Germinal center (tissue), 1 donor: ENCODE measurements around the gene PRKRIP1.
"Not testable (repeated sequence)": the region's sequence is repeated elsewhere in the genome, so short reads cannot be mapped to it uniquely, and the experiment has no call there.

Source experiments
- DNase-seq: peaks from one replicate; pipeline ENCODE4 v3.0.0; 2012; ENCODE audit warnings: mixed read lengths, low spot score

PRKRIP1 gene

DNA sequence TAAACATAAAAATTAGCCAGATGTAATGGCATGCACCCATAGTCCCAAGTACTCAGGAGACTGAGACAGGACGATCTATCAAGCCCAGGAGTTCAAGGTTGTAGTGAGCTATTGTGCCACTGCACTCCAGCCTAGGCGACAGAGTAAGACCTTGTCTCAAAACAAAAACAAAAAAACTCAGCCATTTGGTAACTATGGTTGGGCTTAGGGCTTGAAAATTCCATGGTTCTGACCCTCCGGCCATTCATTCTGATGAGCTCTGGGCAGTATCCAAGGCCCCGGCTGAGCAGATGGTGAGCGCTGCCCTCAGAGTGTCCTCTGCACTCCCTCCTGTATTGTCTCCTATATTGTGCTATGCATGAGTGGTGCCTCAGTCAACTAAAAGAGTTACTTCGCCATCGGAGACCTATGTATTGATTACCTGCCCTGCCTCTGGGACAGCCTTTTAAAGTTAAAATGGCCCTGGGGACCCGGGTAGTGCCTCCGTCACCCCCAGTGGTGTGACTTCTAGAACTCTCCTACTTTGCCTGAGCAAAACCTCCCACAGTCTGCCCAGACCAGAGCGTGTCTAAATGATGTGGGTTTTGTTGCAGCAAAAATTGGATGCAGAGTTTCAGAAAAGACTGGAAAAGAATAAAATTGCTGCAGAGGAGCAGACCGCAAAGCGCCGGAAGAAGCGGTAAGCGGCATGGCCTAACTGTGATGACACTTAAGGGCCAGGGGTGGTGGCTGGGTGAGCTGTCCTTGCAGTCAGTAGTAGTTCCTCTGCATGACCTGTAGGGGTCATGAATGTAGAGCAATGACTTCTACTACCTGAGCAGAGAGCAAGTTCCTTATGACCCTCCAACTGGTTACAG lies 8.1 kb downstream of the PRKRIP1 start:
- DNase-seq, result peak; percentile 75

DNA sequence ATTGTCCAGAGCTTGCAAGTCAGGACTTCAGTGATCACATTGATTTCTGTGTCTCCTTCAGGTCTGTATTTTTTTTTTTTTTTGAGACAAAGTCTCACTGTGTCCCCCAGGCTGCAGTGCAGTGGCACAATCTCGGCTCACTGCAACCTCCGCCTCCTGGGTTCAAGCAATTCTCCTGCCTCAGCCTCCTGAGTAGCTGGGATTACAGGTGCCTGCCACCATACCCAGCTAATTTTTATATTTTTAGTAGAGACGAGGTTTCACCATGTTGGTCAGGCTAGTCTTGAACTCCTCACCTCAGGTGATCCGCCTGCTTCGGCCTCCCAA lies 8.7 kb downstream of the PRKRIP1 start:
- DNase-seq, result not testable (repeated sequence)

DNA sequence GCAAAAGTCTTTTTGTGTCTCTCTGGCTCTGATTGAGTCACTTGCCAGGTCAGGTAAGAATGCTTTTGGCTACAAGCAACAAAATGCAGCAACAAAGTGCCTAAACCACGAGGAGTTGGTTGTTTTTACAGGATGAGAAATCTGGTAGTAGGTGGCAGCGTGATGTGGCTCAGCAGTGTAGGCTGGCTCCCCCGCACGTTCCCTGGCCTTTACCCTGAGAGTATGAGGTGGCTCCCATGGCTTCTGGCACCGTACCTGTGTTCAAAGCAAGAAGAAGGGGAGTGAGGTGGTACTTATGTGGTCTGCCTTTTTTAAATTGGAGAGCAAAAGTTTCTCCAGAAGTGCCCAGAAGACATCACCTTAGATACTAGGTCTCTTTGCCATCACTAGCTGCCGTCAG lies 11.7 kb downstream of the PRKRIP1 start:
- DNase-seq, result no peak

DNA sequence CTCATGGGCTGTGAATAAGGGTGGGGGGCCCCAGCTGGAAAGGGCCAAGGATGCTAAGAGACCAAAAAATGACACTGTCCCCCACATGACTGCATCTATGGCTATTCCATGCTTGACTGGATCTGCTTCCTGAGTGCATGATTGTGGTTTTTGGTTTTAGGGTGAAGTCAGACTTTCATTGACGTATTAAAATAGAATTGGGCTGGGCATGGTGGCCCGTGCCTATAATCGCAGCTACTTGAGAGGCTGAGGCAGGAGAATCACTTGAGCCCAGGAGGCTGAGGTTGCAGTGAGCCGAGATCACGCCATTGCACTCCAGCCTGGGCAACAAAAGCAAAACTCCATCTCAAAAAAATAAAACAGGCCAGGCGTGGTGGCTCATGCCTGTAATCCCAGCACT lies 12.4 kb downstream of the PRKRIP1 start:
- not testable (repeated sequence) for DNase-seq

DNA sequence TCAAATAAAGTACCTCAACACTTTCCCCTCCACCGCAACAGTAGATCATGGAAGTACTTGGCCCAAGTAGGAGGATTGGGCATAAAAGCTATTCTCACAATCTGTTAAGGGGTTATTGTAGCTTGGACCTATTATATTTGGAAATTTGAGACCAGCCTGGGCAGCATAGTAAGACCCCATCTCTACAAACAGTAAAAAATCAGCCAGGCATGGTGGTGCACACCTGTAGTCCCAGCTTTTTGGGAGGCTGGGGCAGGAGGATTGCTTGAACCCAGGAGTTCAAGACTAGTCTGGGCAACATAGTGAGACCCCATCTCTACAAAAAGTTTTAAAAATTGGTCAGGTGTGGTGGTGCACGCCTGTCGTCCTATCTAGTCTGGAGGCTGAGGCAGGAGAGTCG lies 13.2 kb downstream of the PRKRIP1 start:
- no peak for DNase-seq

DNA sequence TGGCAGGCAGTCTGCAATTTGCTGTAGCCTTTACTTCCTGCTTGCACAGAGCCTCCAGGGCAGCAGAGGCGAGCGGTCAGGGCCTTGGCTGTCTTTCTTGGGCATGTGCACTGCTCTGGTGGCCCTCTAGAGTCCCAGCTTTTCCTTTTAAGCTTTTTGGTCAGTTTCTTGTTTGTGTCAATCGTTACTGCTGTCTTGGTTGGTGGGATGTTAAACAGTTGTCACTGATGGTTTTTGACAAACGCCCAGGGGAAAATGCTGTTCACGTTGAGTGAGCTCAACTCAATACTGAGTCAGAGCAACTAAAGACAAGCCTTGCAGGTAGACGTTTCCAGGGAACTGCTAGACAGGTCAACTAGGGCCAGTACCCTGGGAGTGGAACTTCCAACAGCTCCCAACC lies 14.0 kb downstream of the PRKRIP1 start:
- DNase-seq, result no peak

DNA sequence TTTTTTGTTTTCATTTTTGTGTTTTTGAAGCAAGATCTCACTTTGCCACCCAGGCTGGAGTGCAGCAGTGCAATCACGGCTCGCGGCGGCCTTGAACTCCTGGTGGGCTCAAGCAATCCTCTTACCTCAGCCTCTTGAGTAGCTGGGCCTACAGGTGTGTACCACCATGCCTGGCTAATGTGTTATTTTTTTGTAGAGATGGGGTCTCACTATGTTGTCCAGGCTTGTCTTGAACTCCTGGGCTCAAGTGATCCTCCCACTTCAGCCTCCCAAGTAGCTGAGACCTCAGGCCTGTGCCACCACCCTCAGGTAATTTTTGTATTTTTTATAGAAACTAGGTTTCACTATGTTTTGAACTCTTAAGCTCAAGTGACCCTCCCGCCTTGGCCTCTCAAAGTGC lies 14.8 kb downstream of the PRKRIP1 start:
- DNase-seq, result no peak

DNA sequence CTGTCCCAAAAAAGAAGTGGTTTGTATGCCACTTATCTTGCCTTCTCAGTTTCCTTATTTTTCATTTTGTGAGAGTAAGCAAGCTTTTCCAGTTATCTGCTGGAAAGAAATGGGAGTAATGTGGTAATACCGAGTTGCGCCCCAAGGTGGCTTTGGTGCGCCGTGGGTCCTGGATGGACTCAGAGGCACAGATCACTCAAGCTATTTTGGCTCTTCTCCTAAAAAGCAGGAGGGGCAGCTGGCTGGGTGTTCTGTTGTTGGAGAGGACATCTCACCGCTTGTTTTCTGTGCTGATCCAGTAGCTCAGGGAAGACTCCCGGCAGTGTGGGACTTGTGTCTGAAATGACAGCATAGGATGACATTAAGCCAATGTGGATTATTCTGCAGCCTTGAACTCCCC lies 16.4 kb downstream of the PRKRIP1 start:
- DNase-seq, result no peak

DNA sequence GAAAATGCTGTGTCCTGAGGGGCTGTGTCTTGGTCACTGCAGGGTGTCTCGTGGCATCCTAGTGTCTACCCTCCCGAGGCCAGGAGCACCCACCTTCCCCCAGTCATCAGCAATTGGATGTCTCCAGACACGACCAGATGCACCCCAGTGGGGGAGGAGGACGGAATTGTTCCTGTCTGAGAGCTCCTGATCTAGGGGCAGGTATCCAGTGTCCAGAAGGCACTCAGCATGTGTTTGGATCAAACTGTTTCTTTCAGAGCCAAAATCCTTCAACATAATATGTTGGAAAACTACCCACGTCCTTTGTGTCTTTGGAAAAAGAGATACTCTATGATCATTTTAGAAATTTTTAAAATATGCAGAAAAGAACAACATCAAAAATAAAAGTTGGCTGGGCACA lies 16.9 kb downstream of the PRKRIP1 start:
- no peak for DNase-seq

DNA sequence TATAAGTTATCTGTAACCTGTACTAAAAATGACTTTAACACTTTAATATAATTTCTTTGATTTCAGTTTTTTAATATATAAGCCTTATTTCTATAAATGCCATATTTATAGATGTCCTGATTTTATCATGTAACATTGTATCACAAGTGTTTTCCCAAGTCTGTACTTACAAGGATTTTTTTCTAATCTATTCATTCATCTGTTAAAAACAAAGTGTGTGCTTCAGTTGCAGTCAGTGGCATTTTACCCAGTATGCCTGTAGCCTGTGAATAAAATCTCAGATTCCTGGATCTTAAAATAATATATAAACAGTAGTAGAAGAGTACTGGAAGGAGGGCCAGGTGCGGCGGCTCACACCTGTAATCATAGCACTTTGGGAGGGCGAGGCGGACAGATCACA lies 17.4 kb downstream of the PRKRIP1 start:
- no peak for DNase-seq

DNA sequence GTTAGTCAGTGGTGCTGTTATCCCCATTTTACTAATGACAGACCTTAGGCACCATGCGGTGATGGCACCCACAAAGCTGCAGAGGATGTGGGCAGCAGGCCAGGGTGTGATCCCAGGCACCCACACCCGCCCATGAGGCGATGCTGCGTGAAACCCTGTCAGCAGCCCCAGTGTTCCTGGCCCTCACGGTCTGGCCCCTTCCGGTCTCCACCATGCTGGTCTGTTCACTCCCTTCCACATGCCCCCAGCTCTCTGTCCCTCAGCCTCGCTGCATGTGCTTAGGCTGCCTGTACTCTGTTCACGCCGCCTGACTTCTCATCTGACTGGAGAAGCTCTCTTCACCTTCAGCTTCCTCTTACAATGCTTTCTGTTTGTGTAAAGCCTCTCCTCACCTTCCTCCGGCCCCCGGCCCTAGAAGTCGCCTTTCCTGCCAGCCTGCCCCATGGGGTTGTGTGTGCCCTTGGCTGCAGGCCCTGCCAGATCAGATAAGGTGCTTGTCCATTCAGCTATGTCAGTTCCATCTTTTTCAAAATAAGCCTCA lies 19.6 kb downstream of the PRKRIP1 start:
- DNase-seq, result peak; percentile 57

DNA sequence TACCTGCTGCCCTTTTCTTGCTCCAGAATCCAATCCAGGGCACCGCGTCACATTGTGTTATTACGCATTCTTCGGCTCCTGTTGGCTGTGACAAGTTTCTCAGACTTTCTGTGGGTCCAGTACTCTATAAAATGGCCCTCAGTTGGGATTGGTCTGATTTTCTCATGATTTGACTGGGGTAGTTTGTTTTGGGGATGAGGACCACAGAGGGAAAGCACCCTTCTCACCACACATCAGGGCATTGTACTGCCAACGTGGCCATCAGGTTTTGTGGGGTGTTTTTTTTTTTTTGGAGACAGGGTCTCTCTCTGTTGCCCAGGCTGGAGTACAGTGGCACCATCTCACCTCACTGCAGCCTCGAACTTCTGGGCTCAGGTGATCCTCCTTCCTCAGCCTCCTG lies 20.2 kb downstream of the PRKRIP1 start:
- no peak for DNase-seq

DNA sequence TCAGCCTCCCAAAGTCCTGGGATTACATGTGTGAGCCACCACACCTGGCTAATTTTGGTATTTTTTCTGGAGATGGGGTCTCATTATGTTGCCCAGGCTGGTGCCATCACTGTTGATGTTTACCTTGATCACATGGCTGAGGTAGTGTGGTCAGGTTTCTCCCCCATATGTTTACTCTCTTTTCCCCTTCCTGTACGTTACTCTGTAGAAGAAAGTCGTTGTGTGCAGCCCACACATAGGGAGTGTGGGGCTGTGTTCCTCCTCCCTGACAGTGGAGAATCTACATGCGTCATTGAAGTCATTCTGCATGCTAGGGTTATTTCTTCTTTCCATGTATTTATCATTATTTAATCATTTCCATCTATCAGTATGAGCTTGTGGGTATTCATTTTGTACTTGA lies 20.9 kb downstream of the PRKRIP1 start:
- DNase-seq, result no peak

DNA sequence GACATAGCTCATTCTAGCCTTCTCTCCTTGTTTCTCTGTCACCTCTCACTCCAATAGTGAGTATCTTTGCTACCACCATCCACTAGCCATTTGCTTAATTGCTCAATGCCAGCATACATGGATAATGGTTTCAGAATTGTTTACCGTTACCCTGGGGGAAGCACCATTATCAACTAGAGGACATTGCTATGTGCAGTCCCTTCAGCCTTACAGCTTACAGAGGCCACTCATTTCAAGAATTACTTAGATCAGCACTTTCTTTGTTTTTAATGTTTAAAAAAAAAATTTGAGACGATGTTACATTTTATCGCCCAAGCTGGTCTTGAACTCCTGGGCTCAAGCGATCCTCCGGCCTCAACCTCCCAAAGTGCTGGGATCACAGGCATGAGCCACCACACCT lies 22.4 kb downstream of the PRKRIP1 start:
- no peak for DNase-seq

DNA sequence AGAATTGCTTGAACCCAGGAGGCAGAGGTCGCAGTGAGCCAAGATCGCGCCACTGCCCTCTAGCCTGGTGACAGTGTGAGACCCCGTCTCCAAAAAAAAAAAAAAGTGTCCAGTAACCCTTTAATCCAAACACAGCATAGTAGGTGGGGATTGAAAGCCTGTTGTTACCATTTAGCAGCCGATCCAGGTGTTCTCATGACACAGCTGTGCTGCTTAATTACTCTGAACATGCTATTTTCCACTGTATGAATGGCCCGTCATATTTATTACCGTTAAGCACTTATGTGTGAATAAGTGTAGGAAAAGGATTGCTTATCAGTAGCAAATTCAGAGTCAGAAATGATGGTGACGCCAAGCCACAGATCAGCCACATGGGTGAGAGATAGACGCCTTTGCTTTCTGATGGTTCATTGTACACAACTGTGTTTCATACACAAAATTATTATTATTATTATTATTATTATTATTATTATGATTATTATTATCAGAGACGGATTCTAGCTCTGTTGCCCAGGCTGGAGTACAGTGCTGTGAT lies 25.6 kb downstream of the PRKRIP1 start:
- DNase-seq, result no peak

DNA sequence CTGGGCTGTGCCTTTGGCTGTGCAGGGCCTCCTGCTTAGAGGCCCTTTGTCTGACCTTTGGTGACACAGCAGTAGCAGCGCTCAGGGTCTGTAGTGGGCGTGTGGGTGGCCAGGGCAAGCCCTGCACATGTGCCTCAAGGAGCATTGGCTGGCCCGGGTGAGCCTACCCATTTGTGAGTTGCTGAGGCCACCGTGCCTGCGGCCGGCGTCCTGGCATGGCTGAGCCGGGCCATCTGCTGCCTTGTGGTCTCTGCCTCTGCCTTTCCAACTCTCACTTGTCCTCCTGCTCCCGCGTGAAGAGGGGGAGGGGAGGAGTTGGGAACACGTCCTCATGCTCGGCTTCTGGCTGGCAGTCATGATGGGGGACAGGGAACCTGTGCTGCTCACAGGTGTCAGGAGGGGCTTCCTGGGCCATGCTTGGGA lies 28.0 kb downstream of the PRKRIP1 start:
- no peak for DNase-seq

DNA sequence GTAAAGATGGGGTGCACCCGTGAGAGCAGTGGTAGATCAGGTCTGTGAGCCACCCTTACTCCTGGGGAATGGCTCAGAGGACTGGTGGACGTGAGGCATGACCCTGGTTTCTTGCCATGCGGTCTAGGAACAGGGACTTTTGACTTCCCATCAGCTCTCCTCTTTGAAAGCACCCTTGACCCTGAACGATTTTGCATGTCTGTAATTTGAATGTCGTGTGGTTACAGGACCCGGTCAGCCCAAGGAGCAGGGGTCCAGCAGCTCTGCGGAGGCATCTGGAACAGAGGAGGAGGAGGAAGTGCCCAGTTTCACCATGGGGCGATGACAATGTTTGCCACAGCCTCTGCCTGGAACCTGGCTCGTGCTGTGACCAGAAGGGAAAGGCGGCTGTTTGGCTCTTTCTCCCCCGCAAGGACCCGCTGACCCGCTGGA lies 28.6 kb downstream of the PRKRIP1 start:
- DNase-seq, result peak; percentile 53

DNA sequence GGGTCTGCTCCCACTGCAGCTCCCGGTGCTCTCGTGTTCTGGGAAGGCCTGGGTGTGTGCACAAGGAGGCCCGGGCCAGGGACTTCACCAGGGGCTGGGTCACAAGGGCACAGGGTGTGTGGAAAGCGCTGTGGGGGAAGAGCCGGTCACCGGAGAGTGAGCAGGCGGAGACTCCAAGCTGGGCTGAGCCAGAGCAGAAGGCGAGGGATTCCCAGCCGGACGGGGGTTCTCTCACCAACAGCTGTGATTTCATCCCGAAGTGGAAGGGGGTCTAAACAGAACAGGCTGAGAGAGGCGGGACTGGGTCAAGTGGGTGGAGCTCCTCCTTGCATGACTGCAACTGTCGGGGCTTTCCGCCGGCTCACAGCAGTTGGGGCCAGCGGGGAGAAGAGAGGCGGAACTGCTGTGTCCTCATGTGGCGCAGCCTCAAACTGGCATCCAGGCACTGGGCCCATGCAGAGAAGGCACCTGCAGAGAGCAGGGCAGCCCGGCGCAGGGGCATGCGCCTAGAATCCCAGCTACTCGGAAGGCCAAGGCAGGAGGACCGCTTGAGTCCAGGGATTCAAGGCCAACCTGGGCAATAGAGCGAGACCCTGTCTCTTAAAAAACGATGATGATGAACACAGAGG lies 29.6 kb downstream of the PRKRIP1 start:
- peak; percentile 89 for DNase-seq

DNA sequence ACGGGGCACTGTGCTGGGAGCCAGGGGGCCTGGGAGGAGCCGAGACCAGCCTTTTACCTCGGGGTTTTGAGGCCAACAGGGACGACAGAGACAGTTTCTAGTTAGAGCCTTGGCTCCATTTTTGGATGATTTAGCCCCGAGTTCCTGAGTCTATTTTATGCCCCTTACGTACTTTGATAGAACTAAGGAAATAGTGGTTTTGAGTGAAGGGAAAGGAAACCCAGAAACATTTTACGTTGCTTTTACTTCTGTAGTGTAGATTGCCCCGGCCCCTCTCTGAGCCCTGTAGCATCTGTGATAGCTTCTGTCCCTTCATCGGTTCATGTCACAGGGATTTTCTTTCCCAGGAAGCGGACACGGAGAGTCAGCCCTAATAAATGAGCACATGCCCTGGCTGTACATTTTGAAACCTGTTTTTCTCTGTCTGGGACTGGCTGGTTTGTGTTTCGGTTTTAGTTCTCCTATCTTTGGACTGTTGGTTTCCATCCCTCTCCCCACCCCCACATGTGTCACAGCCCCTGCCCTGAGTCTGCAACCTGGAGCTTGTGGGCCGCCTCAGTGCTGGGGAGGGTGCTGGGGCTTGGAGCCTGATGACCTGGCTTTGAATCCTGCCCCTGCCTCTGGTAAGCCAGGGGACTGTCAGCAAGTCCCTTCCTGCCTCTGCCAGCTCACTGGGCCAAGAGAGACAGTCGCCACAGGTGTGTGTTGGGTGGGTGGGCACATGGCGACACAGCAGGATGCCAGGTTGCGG lies 30.3 kb downstream of the PRKRIP1 start:
- peak; percentile 83 for DNase-seq

DNA sequence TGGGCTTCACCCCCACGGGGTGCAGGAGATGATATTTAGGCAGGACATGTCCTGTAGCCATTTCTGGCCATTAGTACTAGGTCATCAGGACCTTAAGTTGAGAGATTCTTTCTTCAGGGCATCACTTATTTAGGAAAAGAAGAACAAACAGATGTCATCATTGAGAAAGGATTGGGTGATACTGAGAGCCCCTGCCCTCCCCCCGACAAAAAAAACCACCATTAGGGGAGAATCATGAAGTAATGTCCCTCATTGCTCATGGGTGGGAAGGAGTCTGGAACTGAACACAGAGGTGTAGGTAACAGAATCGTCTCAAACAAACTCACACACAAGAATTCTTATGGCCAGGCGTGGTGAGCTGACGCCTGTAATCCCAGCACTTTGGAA lies 30.8 kb downstream of the PRKRIP1 start:
- no peak for DNase-seq

DNA sequence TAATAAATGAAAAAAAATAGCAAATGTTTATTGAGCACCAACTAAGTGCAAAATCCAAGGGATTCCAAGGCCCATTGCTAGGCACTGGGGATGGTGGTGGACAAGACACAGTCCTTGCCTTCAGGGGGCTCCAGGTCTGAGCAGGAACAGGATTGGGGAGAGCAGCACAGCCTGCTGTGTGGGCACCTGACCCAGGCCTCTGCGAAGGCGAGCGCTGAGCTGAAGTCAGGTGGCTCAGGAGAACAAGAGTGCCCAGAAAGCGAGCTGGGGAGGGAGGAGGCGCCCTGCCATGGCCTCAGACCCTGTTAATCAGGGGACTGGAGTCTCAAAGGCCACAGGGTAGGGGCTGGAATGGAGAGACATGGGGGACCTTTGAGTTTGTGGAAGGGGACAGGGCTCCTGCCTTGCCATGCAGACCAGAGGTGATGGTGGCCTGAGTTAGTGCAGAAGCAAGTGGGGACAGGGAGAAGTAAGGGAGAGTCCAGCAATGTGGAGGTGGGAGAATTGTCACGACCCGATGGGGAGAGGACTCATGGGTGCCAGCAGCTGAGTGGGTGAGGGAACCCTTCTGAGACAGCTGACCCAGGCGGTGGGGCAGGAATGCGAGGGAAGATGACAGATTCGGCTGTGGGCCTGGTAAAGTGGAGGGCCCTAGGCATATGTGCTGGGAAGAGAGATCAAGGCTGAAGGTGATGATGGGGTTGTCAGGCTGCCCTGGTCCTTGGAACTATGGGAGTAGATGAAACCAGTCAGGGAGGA lies 33.2 kb downstream of the PRKRIP1 start:
- DNase-seq, result no peak
